Naive thymus-derived CD8-positive, alpha-beta T cell (primary cell): ENCODE measurements around the gene LEP. TPM values are rescaled to one million over a fixed set of nuclear protein-coding genes. Genes with fewer than 3 reads are reported as not detected.
"Not testable (repeated sequence)": the region's sequence is repeated elsewhere in the genome, so short reads cannot be mapped to it uniquely, and the experiment has no call there.

Experiments
- ATAC-seq, 2 donors: fragments of 150-1000 bp; cut with Tn5 transposase in 1 of 2; sonication (Bioruptor Pico), chemical (Tn5 transposase) in 1 of 2; 1 replicate in 1 of 2; 2 replicates in 1 of 2; pipeline ENCODE4 v1.10.0; 2021; ENCODE audit warnings: mild to moderate bottlenecking in 2 of 2, moderate library complexity in 2 of 2
- POLR2A ChIA-PET: fragments of 350-600 bp; sonication (Branson Sonifier 250); formaldehyde crosslinking; loops from one replicate; lab custom pipeline; 2021; ENCODE audit warnings: antibody characterized with exemption; lab: Charles Lee
- DNase-seq, 10 donors: peaks; one replicate each; pipeline versions ENCODE4 v3.0.0 to v3.0.0-alpha.2; 2020 to 2022
- H3K27ac Mint-ChIP-seq, 10 donors: one replicate each; pipeline ENCODE4 v1.8.0; 2020 to 2022; ENCODE audit warnings: mild to moderate bottlenecking in 10 of 10, mixed read lengths in 10 of 10, moderate library complexity in 4 of 10, inconsistent platforms in 1 of 10
- H3K27me3 Mint-ChIP-seq, 5 donors: one replicate each; pipeline ENCODE4 v1.8.0; 2021 to 2022; ENCODE audit warnings: mixed read lengths in 5 of 5
- H3K36me3 Mint-ChIP-seq, 3 donors: one replicate each; pipeline ENCODE4 v1.8.0; 2020 to 2022; ENCODE audit warnings: mixed read lengths in 3 of 3, mild to moderate bottlenecking in 2 of 3, inconsistent platforms in 1 of 3
- H3K4me1 Mint-ChIP-seq, 4 donors: one replicate each; pipeline ENCODE4 v1.8.0; 2021 to 2022; ENCODE audit warnings: mixed read lengths in 4 of 4
- H3K4me3 Mint-ChIP-seq, 10 donors: one replicate each; pipeline ENCODE4 v1.8.0; 2020 to 2022; ENCODE audit warnings: mild to moderate bottlenecking in 10 of 10, mixed read lengths in 10 of 10, moderate library complexity in 6 of 10, inconsistent platforms in 1 of 10
- H3K9me3 Mint-ChIP-seq, 9 donors: one replicate each; pipeline ENCODE4 v1.8.0; 2020 to 2022; ENCODE audit warnings: mixed read lengths in 9 of 9, mild to moderate bottlenecking in 3 of 9, inconsistent platforms in 1 of 9, moderate library complexity in 1 of 9
- microRNA-seq: library from miRNA; unstranded; fragments of <30 nt; microRNA quantifications from one replicate; pipeline ENCODE4 v1.2.0, GENCODE V29; 2022; ENCODE audit warnings: borderline microRNAs expressed
- polyA plus RNA-seq, 3 donors: library from polyadenylated mRNA; unstranded; fragments of 300-500 nt; fragmentation: Illumina TruSeq; gene quantifications; one replicate each; pipeline ENCODE4 v1.2.3, GENCODE V29; 2021
- total RNA-seq, 8 experiments: library from RNA in 2 of 8; stranded (reverse) in 2 of 8; gene quantifications; one replicate each; pipeline ENCODE4 v1.2.3 and lab custom pipeline; 2021 to 2026

The LEP gene
- total and polyA plus RNA-seq, 5 experiments from 2014 or later, result not detected

GRCh38 chr7:128287556-128287955 lies 46.5 kb downstream of the LEP start:
- POLR2A ChIA-PET, result no interaction called here
- no peaks in the 10 kb centered on the region for H3K27me3 Mint-ChIP-seq
- no peak overlapping the region for H3K4me3 Mint-ChIP-seq
- H3K4me1 Mint-ChIP-seq, result no peaks in the 10 kb centered on the region
- peaks cover 10 to 30% (median 11%) of the 10 kb centered on the region in 3 donors for H3K36me3 Mint-ChIP-seq
- ATAC-seq (no peak), DNase-seq (no peak)
- no peak overlapping the region for H3K27ac Mint-ChIP-seq
- peaks cover 0 to 6% (median 3%) of the 10 kb centered on the region in 9 donors for H3K9me3 Mint-ChIP-seq

- H3K4me1 Mint-ChIP-seq, H3K9me3 Mint-ChIP-seq, DNase-seq: not testable (repeated sequence)
Measured at GRCh38 chr7:128298004-128298403, 56.9 kb downstream of the LEP start.

GRCh38 chr7:128299109-128299607 lies 58.1 kb downstream of the LEP start:
- Mint-ChIP-seq H3K36me3 (peaks cover 0 to 15% (median 4%) of the 10 kb centered on the region in 3 donors), H3K9me3 (no peaks in the 10 kb centered on the region), H3K4me3 (no peak overlapping the region), H3K27me3 (no peaks in the 10 kb centered on the region), H3K4me1 (peaks cover 0 to 2% (median 0%) of the 10 kb centered on the region in 4 donors), H3K27ac (peak overlapping the region in 1 of 10 donors; percentile 2)
- POLR2A ChIA-PET, result no interaction called here
- no peak for DNase-seq
- no peak for ATAC-seq

More at GRCh38 chr7:128298004-128298403, 56.9 kb downstream of the LEP start:
- H3K27me3 Mint-ChIP-seq, POLR2A ChIA-PET, H3K4me3 Mint-ChIP-seq, H3K27ac Mint-ChIP-seq, ATAC-seq: not testable (repeated sequence)
- H3K36me3 Mint-ChIP-seq, result peaks cover 0 to 10% (median 4%) of the 10 kb centered on the region in 3 donors

GRCh38 chr7:128302139-128302538 lies 61.1 kb downstream of the LEP start:
- H3K4me3 Mint-ChIP-seq, result no peak overlapping the region
- POLR2A ChIA-PET, result no interaction called here
- peaks cover 0 to 4% (median 0%) of the 10 kb centered on the region in 4 donors for H3K4me1 Mint-ChIP-seq
- no peaks in the 10 kb centered on the region for H3K9me3 Mint-ChIP-seq
- no peak overlapping the region for H3K27ac Mint-ChIP-seq
- H3K36me3 Mint-ChIP-seq, result peaks cover 0 to 43% (median 6%) of the 10 kb centered on the region in 3 donors
- no peaks in the 10 kb centered on the region for H3K27me3 Mint-ChIP-seq
- no peak for DNase-seq
- no peak for ATAC-seq

- no peaks in the 10 kb centered on the region for H3K27me3 Mint-ChIP-seq
- ATAC-seq (no peak), DNase-seq (no peak)
- H3K4me1 Mint-ChIP-seq, result peaks cover 0 to 4% (median 0%) of the 10 kb centered on the region in 4 donors
- peaks cover 2 to 53% (median 10%) of the 10 kb centered on the region in 3 donors for H3K36me3 Mint-ChIP-seq
- POLR2A ChIA-PET, result no interaction called here
- H3K4me3 Mint-ChIP-seq, result no peak overlapping the region
- H3K9me3 Mint-ChIP-seq, result no peaks in the 10 kb centered on the region
- H3K27ac Mint-ChIP-seq, result no peak overlapping the region
Measured at GRCh38 chr7:128303133-128303532, 62.1 kb downstream of the LEP start.

- ATAC-seq, result no peak
- no peak for DNase-seq
- no peaks in the 10 kb centered on the region for H3K9me3 Mint-ChIP-seq
- peaks cover 0 to 4% (median 0%) of the 10 kb centered on the region in 4 donors for H3K4me1 Mint-ChIP-seq
- POLR2A ChIA-PET, result no interaction called here
- peaks cover 6 to 58% (median 9%) of the 10 kb centered on the region in 3 donors for H3K36me3 Mint-ChIP-seq
- H3K27me3 Mint-ChIP-seq, result no peaks in the 10 kb centered on the region
- peak overlapping the region in 3 of 10 donors; percentile 14 to 71 (median 31) for H3K27ac Mint-ChIP-seq
- no peak overlapping the region for H3K4me3 Mint-ChIP-seq
Measured at GRCh38 chr7:128303643-128304042, 62.6 kb downstream of the LEP start.

GRCh38 chr7:128304212-128304611 lies 63.1 kb downstream of the LEP start:
- no peak for ATAC-seq
- Mint-ChIP-seq H3K9me3 (no peaks in the 10 kb centered on the region), H3K4me3 (no peak overlapping the region), H3K4me1 (peaks cover 0 to 4% (median 0%) of the 10 kb centered on the region in 4 donors), H3K27ac (no peak overlapping the region), H3K27me3 (no peaks in the 10 kb centered on the region), H3K36me3 (peaks cover 6 to 62% (median 11%) of the 10 kb centered on the region in 3 donors)
- POLR2A ChIA-PET, result no interaction called here
- no peak for DNase-seq

- no peak for DNase-seq
- no peaks in the 10 kb centered on the region for H3K9me3 Mint-ChIP-seq
- H3K4me1 Mint-ChIP-seq, result peaks cover 0 to 2% (median 0%) of the 10 kb centered on the region in 4 donors
- H3K27me3 Mint-ChIP-seq, result no peaks in the 10 kb centered on the region
- H3K4me3 Mint-ChIP-seq, result no peak overlapping the region
- peak overlapping the region in 6 of 10 donors; percentile 35 to 75 (median 48) for H3K27ac Mint-ChIP-seq
- POLR2A ChIA-PET, result interaction anchor here (0.5 kb wide), 1 partner anchor 13 kb away, joined by 3 read pairs; no protein-coding TSS in a partner anchor
- peaks cover 11 to 91% (median 23%) of the 10 kb centered on the region in 3 donors for H3K36me3 Mint-ChIP-seq
- ATAC-seq, result no peak
Measured at GRCh38 chr7:128307061-128307460, 66.0 kb downstream of the LEP start.

Small RNA genes within 50 kb of the gene (microRNA-seq; reads per million reads assigned to microRNA genes)
- gene MIR129-1, result not detected

Other genes starting within 250 kb of the LEP start
- under 1 TPM in 1 of 2 experiments, not detected in 1; 0.22 TPM for gene LRRC4, start 209.8 kb upstream of the LEP start, total RNA-seq
- gene LRRC4, start 209.8 kb upstream of the LEP start, polyA plus RNA-seq, result under 1 TPM in 1 of 3 donors, not detected in 2; 0.15 TPM
- 10 to 100 TPM; 48.5 to 53.8 TPM for gene RBM28, start 102.6 kb downstream of the LEP start, total RNA-seq
- 1 to 10 TPM; 8.4 to 9.1 (median 8.5) TPM for gene RBM28, start 102.6 kb downstream of the LEP start, polyA plus RNA-seq
- under 1 TPM; 0.82 to 0.96 TPM for gene PRRT4, start 120.4 kb downstream of the LEP start, total RNA-seq
- gene PRRT4, start 120.4 kb downstream of the LEP start, polyA plus RNA-seq, result under 1 TPM; 0.07 to 0.34 (median 0.19) TPM
- 10 to 100 TPM; 36.9 to 45.0 TPM for gene IMPDH1, start 168.7 kb downstream of the LEP start, total RNA-seq
- 10 to 100 TPM; 30.2 to 39.5 (median 32.9) TPM for gene IMPDH1, start 168.7 kb downstream of the LEP start, polyA plus RNA-seq
- 1 to 10 TPM; 3.4 to 3.8 TPM for gene HILPDA, start 214.6 kb downstream of the LEP start, total RNA-seq
- 1 to 10 TPM; 2.9 to 3.4 (median 3.2) TPM for gene HILPDA, start 214.6 kb downstream of the LEP start, polyA plus RNA-seq
- gene METTL2B, start 235.5 kb downstream of the LEP start, total RNA-seq, result 10 to 100 TPM; 29.2 to 38.0 TPM
- 10 to 100 TPM; 11.5 to 28.7 (median 21.3) TPM for gene METTL2B, start 235.5 kb downstream of the LEP start, polyA plus RNA-seq